Measurements from ENCODE around the gene PLAC1. TPM values are rescaled to one million over a fixed set of nuclear protein-coding genes. Genes with fewer than 3 reads are reported as not detected.

PLAC1 gene
- total RNA-seq, 1 donor: not detected

DNA sequence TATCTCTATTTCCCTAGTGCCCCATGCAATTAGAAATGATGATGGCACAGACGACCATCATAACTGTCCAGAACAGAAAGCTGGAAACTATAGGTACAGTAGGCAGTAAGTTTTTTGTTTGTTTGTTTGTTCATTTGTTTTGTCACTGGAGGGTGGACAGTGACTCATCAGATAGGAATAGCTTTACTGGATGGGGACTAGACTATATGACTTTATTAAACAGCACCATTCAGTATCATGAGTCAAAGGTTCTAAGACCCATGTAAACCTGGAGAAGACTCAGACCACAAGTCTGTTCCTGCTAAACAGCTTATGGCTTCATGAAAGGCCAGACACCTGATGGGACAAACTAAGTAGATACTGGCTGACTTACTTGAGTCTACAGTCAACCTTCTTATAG lies 38.4 kb downstream of the PLAC1 start:
- no peaks in the 10 kb centered on the region for H3K36me3 ChIP-seq (ENCODE audit: insufficient read depth, low read length)
- no peaks in the 10 kb centered on the region for H3K9me3 ChIP-seq (ENCODE audit: low read depth, low read length)
- H3K4me2 ChIP-seq (ENCODE audit: insufficient read depth, low read length): no peak overlapping the region
- no peak overlapping the region for H3K27ac ChIP-seq (ENCODE audit: low read depth, low read length)
- no peak overlapping the region for H2AFZ ChIP-seq (ENCODE audit: low read length)
- no peak for DNase-seq (ENCODE audit: insufficient read length, low spot score, missing footprints)
- H3K4me3 ChIP-seq (ENCODE audit: insufficient read depth, low read length): no peak overlapping the region
- TF ChIP-seq, protein P1, sequence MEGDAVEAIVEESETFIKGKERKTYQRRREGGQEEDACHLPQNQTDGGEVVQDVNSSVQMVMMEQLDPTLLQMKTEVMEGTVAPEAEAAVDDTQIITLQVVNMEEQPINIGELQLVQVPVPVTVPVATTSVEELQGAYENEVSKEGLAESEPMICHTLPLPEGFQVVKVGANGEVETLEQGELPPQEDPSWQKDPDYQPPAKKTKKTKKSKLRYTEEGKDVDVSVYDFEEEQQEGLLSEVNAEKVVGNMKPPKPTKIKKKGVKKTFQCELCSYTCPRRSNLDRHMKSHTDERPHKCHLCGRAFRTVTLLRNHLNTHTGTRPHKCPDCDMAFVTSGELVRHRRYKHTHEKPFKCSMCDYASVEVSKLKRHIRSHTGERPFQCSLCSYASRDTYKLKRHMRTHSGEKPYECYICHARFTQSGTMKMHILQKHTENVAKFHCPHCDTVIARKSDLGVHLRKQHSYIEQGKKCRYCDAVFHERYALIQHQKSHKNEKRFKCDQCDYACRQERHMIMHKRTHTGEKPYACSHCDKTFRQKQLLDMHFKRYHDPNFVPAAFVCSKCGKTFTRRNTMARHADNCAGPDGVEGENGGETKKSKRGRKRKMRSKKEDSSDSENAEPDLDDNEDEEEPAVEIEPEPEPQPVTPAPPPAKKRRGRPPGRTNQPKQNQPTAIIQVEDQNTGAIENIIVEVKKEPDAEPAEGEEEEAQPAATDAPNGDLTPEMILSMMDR (IDR thresholded peaks at IDR 0.05; ENCODE audit: extremely low read depth, low read depth, low read length): no peak
- H3K27me3 ChIP-seq (ENCODE audit: insufficient read depth, low read length): no peaks in the 10 kb centered on the region
- H3K79me2 ChIP-seq (ENCODE audit: insufficient read depth, low read length): no peaks in the 10 kb centered on the region
- H3K4me1 ChIP-seq (ENCODE audit: insufficient read depth, low read length): peaks cover 33% of the 10 kb centered on the region
- H4K20me1 ChIP-seq (ENCODE audit: insufficient read depth, low read length): no peaks in the 10 kb centered on the region

DNA sequence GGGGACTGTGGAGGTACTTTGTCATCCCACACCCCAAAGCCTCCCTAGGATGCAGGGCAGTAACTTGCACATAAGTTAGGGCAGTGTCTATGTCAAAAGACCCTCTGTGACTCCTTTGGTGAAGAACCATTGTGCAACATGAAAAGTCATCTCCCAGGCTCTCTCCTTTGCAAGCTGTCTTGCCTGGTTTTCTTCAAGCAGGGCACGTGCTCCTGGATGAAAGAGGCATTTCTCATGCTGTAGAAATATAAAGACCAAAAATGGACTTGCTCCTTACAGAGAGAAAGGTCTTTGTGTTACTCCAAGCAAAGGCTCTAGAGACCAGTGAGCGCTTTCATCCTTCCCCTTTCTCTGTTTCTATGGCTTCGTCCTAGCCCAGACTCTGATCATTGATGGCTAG lies 44.9 kb downstream of the PLAC1 start:
- Histone ChIP-seq H4K20me1 (ENCODE audit: insufficient read depth, low read length) (no peaks in the 10 kb centered on the region), H3K79me2 (ENCODE audit: insufficient read depth, low read length) (no peaks in the 10 kb centered on the region), H3K4me3 (ENCODE audit: insufficient read depth, low read length) (no peak overlapping the region), H3K4me1 (ENCODE audit: insufficient read depth, low read length) (no peaks in the 10 kb centered on the region), H3K27me3 (ENCODE audit: insufficient read depth, low read length) (no peaks in the 10 kb centered on the region), H2AFZ (ENCODE audit: low read length) (no peak overlapping the region), H3K36me3 (ENCODE audit: insufficient read depth, low read length) (no peaks in the 10 kb centered on the region), H3K27ac (ENCODE audit: low read depth, low read length) (no peak overlapping the region), H3K9me3 (ENCODE audit: low read depth, low read length) (no peaks in the 10 kb centered on the region), H3K4me2 (ENCODE audit: insufficient read depth, low read length) (no peak overlapping the region)
- TF ChIP-seq, protein P1 (IDR thresholded peaks at IDR 0.05; ENCODE audit: extremely low read depth, low read depth, low read length): no peak
- no peak for DNase-seq (ENCODE audit: insufficient read length, low spot score, missing footprints)

DNA sequence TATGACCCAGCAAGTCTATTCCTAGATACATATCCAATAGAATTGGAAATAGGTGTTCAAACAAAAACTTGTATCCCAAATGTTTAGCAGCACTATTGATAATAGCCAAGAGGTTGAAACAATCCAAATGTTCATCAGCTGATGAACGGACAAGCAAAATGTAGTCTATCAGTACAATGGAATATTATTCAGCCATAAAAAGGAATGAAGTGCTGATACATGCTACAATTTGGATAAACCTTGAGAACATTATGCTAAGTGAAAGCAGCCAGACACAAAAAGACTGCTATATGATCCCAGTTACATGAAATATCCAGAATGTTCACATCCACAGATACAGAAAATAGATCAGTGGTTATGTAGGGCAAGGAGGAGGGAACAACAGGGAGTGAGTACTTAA lies 50.1 kb downstream of the PLAC1 start:
- H3K4me1 ChIP-seq (ENCODE audit: insufficient read depth, low read length): peaks cover 17% of the 10 kb centered on the region
- H3K4me2 ChIP-seq (ENCODE audit: insufficient read depth, low read length): no peak overlapping the region
- no peak overlapping the region for H3K27ac ChIP-seq (ENCODE audit: low read depth, low read length)
- H3K9me3 ChIP-seq (ENCODE audit: low read depth, low read length): no peaks in the 10 kb centered on the region
- no peaks in the 10 kb centered on the region for H3K27me3 ChIP-seq (ENCODE audit: insufficient read depth, low read length)
- no peaks in the 10 kb centered on the region for H3K79me2 ChIP-seq (ENCODE audit: insufficient read depth, low read length)
- no peaks in the 10 kb centered on the region for H3K36me3 ChIP-seq (ENCODE audit: insufficient read depth, low read length)
- no peak overlapping the region for H3K4me3 ChIP-seq (ENCODE audit: insufficient read depth, low read length)
- H4K20me1 ChIP-seq (ENCODE audit: insufficient read depth, low read length): no peaks in the 10 kb centered on the region
- TF ChIP-seq, protein P1 (IDR thresholded peaks at IDR 0.05; ENCODE audit: extremely low read depth, low read depth, low read length): no peak
- no peak overlapping the region for H2AFZ ChIP-seq (ENCODE audit: low read length)
- no peak for DNase-seq (ENCODE audit: insufficient read length, low spot score, missing footprints)

DNA sequence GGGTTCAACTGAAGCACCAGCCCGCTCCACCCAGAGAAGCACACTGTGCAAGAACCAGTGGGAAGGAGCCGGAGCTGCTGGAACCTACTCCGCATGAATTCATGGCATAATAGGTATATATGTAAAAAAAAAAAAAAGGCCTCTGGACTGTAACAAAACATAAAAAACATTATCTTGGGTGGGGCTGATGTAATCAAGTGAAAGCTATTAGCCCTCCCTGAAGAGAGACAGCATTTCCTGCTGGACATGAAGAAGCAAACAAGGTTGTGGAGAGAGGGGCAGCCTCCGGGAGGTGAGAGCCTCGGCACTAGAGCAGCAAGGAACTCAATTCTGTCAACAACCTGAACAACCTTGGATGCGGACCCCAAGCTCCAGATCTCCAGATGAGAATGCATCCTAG lies 50.7 kb downstream of the PLAC1 start:
- Histone ChIP-seq H2AFZ (ENCODE audit: low read length) (no peak overlapping the region), H3K27me3 (ENCODE audit: insufficient read depth, low read length) (no peaks in the 10 kb centered on the region)
- no peak for DNase-seq (ENCODE audit: insufficient read length, low spot score, missing footprints)

More for the DNA sequence above, 50.7 kb downstream of the PLAC1 start:
- Histone ChIP-seq H3K4me1 (ENCODE audit: insufficient read depth, low read length) (peaks cover 17% of the 10 kb centered on the region), H3K4me3 (ENCODE audit: insufficient read depth, low read length) (no peak overlapping the region), H3K4me2 (ENCODE audit: insufficient read depth, low read length) (no peak overlapping the region), H3K9me3 (ENCODE audit: low read depth, low read length) (no peaks in the 10 kb centered on the region), H3K79me2 (ENCODE audit: insufficient read depth, low read length) (no peaks in the 10 kb centered on the region), H3K27ac (ENCODE audit: low read depth, low read length) (no peak overlapping the region), H4K20me1 (ENCODE audit: insufficient read depth, low read length) (no peaks in the 10 kb centered on the region), H3K36me3 (ENCODE audit: insufficient read depth, low read length) (no peaks in the 10 kb centered on the region)
- TF ChIP-seq, protein P1 (IDR thresholded peaks at IDR 0.05; ENCODE audit: extremely low read depth, low read depth, low read length): no peak
